Neural cell (in vitro differentiated cells): Measurements from ENCODE around the gene ARSB. TPM values are rescaled to one million over a fixed set of nuclear protein-coding genes. Genes with fewer than 3 reads are reported as not detected.

ENCODE experiments used
- H2AFZ ChIP-seq: fragments of 200-600, 300-800 bp; sonication (generic), shearing (Covaris generic); 2 replicates; pipeline ENCODE4 v1.6.0; 2014; ENCODE audit warnings: low read depth, mild to moderate bottlenecking, antibody characterized with exemption, low read length, moderate library complexity
- H3F3A ChIP-seq: fragments of 200-600 bp; shearing (Covaris generic); 2 replicates; pipeline ENCODE4 v1.6.1; 2016; ENCODE audit warnings: mild to moderate bottlenecking, moderate library complexity, mixed read lengths, antibody characterized with exemption, low read length; ENCODE audit not compliant: insufficient read depth, poor library complexity, severe bottlenecking
- H3K27ac ChIP-seq: fragments of 200-600, 300-800 bp; sonication (generic), shearing (Covaris generic); 2 replicates; pipeline ENCODE4 v1.5.1; 2014; ENCODE audit warnings: mild to moderate bottlenecking, low read length, moderate library complexity
- H3K27me3 ChIP-seq: fragments of 300-800, 200-600 bp; sonication (generic), shearing (Covaris generic); 2 replicates; pipeline ENCODE4 v1.6.0; 2014; ENCODE audit warnings: mild to moderate bottlenecking, low read depth, low read length, moderate library complexity; ENCODE audit not compliant: insufficient read depth
- H3K36me3 ChIP-seq: fragments of 300-800, 200-600 bp; sonication (generic), shearing (Covaris generic); 2 replicates; pipeline ENCODE4 v1.5.1; 2014; ENCODE audit warnings: mild to moderate bottlenecking, antibody characterized with exemption, low read length, moderate library complexity; ENCODE audit not compliant: insufficient read depth
- H3K4me2 ChIP-seq: fragments of 300-800, 200-600 bp; sonication (generic), shearing (Covaris generic); 2 replicates; pipeline ENCODE4 v1.6.0; 2014; ENCODE audit warnings: mild to moderate bottlenecking, low read length
- H3K4me3 ChIP-seq: fragments of 300-800, 200-600 bp; sonication (generic), shearing (Covaris generic); 2 replicates; pipeline ENCODE4 v1.5.1; 2014; ENCODE audit warnings: mild to moderate bottlenecking, low read length, moderate library complexity
- H3K79me2 ChIP-seq: fragments of 200-600 bp; shearing (Covaris generic); replicated peaks from 2 replicates; pipeline ENCODE4 v1.6.0; 2014; ENCODE audit warnings: mild to moderate bottlenecking, low read length, moderate library complexity; ENCODE audit not compliant: insufficient read depth
- H3K9ac ChIP-seq: fragments of 300-800, 200-600 bp; sonication (generic), shearing (Covaris generic); 2 replicates; pipeline ENCODE4 v1.6.1; 2016; ENCODE audit warnings: mild to moderate bottlenecking, low read length, mixed read lengths
- H3K9me2 ChIP-seq: fragments of 200-600 bp; shearing (Covaris generic); 2 replicates; pipeline ENCODE4 v1.6.1; 2016; ENCODE audit warnings: mild to moderate bottlenecking, low read length, mixed read lengths; ENCODE audit not compliant: insufficient read depth
- H3K9me3 ChIP-seq: fragments of 200-600, 300-800 bp; sonication (generic), shearing (Covaris generic); 2 replicates; pipeline ENCODE4 v1.6.1; 2016; ENCODE audit warnings: mild to moderate bottlenecking, mixed run types, low read length, moderate library complexity, mixed read lengths
- H4K20me1 ChIP-seq: fragments of 200-600 bp; shearing (Covaris generic); 2 replicates; pipeline ENCODE4 v1.6.1; 2016; ENCODE audit warnings: mild to moderate bottlenecking, mixed run types; ENCODE audit not compliant: insufficient read depth
- CTCF ChIP-seq: fragments of 450-650 bp; IDR thresholded peaks from 2 replicates; pipeline ENCODE4 v1.5.1; 2014; ENCODE audit warnings: antibody characterized with exemption, mild to moderate bottlenecking, moderate library complexity; ENCODE audit not compliant: poor library complexity, severe bottlenecking
- EP300 ChIP-seq: fragments of 450-650 bp; conservative IDR thresholded peaks from 2 replicates; pipeline ENCODE4 v1.6.1; 2014; ENCODE audit warnings: antibody characterized with exemption, mild to moderate bottlenecking, moderate library complexity; ENCODE audit not compliant: poor library complexity, severe bottlenecking
- EZH2 ChIP-seq: fragments of 200-600, 300-800 bp; shearing (Covaris generic), sonication (generic); IDR thresholded peaks from 2 replicates; pipeline ENCODE4 v1.6.1; 2014; ENCODE audit warnings: antibody characterized with exemption, low read length, borderline replicate concordance, mild to moderate bottlenecking; ENCODE audit not compliant: insufficient read depth, poor library complexity, severe bottlenecking
- MXI1 ChIP-seq: fragments of 450-650 bp; conservative IDR thresholded peaks from 2 replicates; pipeline ENCODE4 v1.6.1; 2014; ENCODE audit warnings: antibody characterized with exemption, mild to moderate bottlenecking; ENCODE audit not compliant: poor library complexity, severe bottlenecking
- POLR2AphosphoS5 ChIP-seq: IDR thresholded peaks from 2 replicates; pipeline ENCODE4 v1.6.1; 2012
- RAD21 ChIP-seq: fragments of 450-650 bp; conservative IDR thresholded peaks from 2 replicates; pipeline ENCODE4 v1.6.1; 2014; ENCODE audit warnings: antibody characterized with exemption, mild to moderate bottlenecking, moderate library complexity
- SMC3 ChIP-seq: fragments of 450-650 bp; conservative IDR thresholded peaks from 2 replicates; pipeline ENCODE4 v1.6.1; 2014; ENCODE audit warnings: antibody characterized with exemption, mild to moderate bottlenecking, moderate library complexity; ENCODE audit not compliant: poor library complexity
- TAF1 ChIP-seq: IDR thresholded peaks from 2 replicates; pipeline ENCODE4 v1.6.1; 2012; ENCODE audit warnings: low read depth
- polyA plus RNA-seq: library from polyadenylated mRNA; depleted of rRNA; stranded (reverse); fragments of >200 nt; gene quantifications from 2 replicates; pipeline ENCODE4 v1.2.3, GENCODE V29; 2014
- TF ChIP-seq, protein P1 (sequence below): IDR thresholded peaks from 2 replicates; pipeline ENCODE4 v1.6.1; 2012; ENCODE audit warnings: borderline replicate concordance

The ARSB gene
- polyA plus RNA-seq, 1 donor from 2014 or later: 8.7 TPM

DNA sequence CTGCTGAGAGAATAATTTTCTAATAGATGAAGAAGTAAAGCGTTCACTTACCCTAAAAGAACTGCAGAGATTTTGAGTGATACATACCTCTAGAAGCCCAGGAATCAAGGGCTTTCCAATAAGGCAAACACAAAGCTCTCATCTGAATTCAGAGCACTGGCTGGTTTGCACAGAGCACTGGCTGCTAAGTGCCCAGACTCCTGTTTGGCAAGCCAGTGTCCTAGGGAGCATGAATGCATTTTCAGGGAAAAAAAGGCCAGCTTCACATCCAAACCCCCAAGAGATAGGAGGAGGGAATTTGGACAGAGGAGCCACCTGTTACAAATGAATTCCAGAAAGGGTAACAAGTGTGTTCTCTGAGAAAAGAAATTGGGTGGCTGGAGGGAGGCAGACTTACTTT, 65.3 kb downstream of the ARSB start:
- TF ChIP-seq, protein P1, sequence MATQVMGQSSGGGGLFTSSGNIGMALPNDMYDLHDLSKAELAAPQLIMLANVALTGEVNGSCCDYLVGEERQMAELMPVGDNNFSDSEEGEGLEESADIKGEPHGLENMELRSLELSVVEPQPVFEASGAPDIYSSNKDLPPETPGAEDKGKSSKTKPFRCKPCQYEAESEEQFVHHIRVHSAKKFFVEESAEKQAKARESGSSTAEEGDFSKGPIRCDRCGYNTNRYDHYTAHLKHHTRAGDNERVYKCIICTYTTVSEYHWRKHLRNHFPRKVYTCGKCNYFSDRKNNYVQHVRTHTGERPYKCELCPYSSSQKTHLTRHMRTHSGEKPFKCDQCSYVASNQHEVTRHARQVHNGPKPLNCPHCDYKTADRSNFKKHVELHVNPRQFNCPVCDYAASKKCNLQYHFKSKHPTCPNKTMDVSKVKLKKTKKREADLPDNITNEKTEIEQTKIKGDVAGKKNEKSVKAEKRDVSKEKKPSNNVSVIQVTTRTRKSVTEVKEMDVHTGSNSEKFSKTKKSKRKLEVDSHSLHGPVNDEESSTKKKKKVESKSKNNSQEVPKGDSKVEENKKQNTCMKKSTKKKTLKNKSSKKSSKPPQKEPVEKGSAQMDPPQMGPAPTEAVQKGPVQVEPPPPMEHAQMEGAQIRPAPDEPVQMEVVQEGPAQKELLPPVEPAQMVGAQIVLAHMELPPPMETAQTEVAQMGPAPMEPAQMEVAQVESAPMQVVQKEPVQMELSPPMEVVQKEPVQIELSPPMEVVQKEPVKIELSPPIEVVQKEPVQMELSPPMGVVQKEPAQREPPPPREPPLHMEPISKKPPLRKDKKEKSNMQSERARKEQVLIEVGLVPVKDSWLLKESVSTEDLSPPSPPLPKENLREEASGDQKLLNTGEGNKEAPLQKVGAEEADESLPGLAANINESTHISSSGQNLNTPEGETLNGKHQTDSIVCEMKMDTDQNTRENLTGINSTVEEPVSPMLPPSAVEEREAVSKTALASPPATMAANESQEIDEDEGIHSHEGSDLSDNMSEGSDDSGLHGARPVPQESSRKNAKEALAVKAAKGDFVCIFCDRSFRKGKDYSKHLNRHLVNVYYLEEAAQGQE: no peak
- TF ChIP-seq TAF1: no peak
- no peak for TF ChIP-seq CTCF
- no peak for TF ChIP-seq SMC3
- no peak for TF ChIP-seq RAD21
- no peaks in the 10 kb centered on the region for H3F3A ChIP-seq
- no peaks in the 10 kb centered on the region for H3K27me3 ChIP-seq
- no peak overlapping the region for H2AFZ ChIP-seq
- no peaks in the 10 kb centered on the region for H3K36me3 ChIP-seq
- no peak overlapping the region for H3K4me3 ChIP-seq
- no peak overlapping the region for H3K27ac ChIP-seq
- no peaks in the 10 kb centered on the region for H3K79me2 ChIP-seq
- no peaks in the 10 kb centered on the region for H3K9me2 ChIP-seq
- no peak overlapping the region for H3K4me2 ChIP-seq
- H3K9ac ChIP-seq: no peak overlapping the region
- H4K20me1 ChIP-seq: no peaks in the 10 kb centered on the region
- no peaks in the 10 kb centered on the region for H3K9me3 ChIP-seq

- H3K9me3 ChIP-seq: no peaks in the 10 kb centered on the region
- H3K4me2 ChIP-seq: no peak overlapping the region
- no peak overlapping the region for H3K9ac ChIP-seq
- H3K9me2 ChIP-seq: no peaks in the 10 kb centered on the region
- no peaks in the 10 kb centered on the region for H3K27me3 ChIP-seq
- no peak overlapping the region for H3K27ac ChIP-seq
- H3K4me3 ChIP-seq: no peak overlapping the region
- no peak overlapping the region for H2AFZ ChIP-seq
- H3F3A ChIP-seq: no peaks in the 10 kb centered on the region
- H3K36me3 ChIP-seq: no peaks in the 10 kb centered on the region
- TF ChIP-seq SMC3 (no peak), POLR2AphosphoS5 (no peak), EZH2 (no peak), MXI1 (no peak), TAF1 (no peak), CTCF (no peak), EP300 (no peak), RAD21 (no peak)
- TF ChIP-seq, protein P1: no peak
- H4K20me1 ChIP-seq: no peaks in the 10 kb centered on the region
- no peaks in the 10 kb centered on the region for H3K79me2 ChIP-seq
Measured at GRCh38 chr5:78916044-78916443, 69.1 kb downstream of the ARSB start.
